ENCODE measurements around the gene FBN3.

FBN3 gene

GRCh38 chr19:8137425-8137824 lies 12.0 kb downstream of the FBN3 start:
- DNase-seq (ENCODE audit: extremely low read depth, low read depth): no peak
- TF ChIP-seq CTCF (IDR thresholded peaks at IDR 0.05; ENCODE audit: low read depth, low read length): no peak

GRCh38 chr19:8135946-8136618 lies 13.3 kb downstream of the FBN3 start:
- TF ChIP-seq CTCF (IDR thresholded peaks at IDR 0.05; ENCODE audit: low read depth, low read length): no peak
- no peak for DNase-seq (ENCODE audit: extremely low read depth, low read depth)

GRCh38 chr19:8132858-8133458 lies 16.4 kb downstream of the FBN3 start:
- no peak for TF ChIP-seq CTCF (IDR thresholded peaks at IDR 0.05; ENCODE audit: low read depth, low read length)
- DNase-seq (ENCODE audit: extremely low read depth, low read depth): no peak

- no peak for TF ChIP-seq CTCF (IDR thresholded peaks at IDR 0.05; ENCODE audit: low read depth, low read length)
- no peak for DNase-seq (ENCODE audit: extremely low read depth, low read depth)
Observed at GRCh38 chr19:8131517-8131916, 17.9 kb downstream of the FBN3 start.

- no peak for DNase-seq (ENCODE audit: extremely low read depth, low read depth)
Observed at GRCh38 chr19:8129061-8129618, 20.3 kb downstream of the FBN3 start.

GRCh38 chr19:8128551-8128950 lies 20.8 kb downstream of the FBN3 start:
- DNase-seq (ENCODE audit: extremely low read depth, low read depth): no peak
- no peak for TF ChIP-seq CTCF (IDR thresholded peaks at IDR 0.05; ENCODE audit: low read depth, low read length)

More at GRCh38 chr19:8129061-8129618, 20.3 kb downstream of the FBN3 start:
- no peak for TF ChIP-seq CTCF (IDR thresholded peaks at IDR 0.05; ENCODE audit: low read depth, low read length)

GRCh38 chr19:8127311-8127710 lies 22.1 kb downstream of the FBN3 start:
- DNase-seq (ENCODE audit: extremely low read depth, low read depth): no peak
- TF ChIP-seq CTCF (IDR thresholded peaks at IDR 0.05; ENCODE audit: low read depth, low read length): no peak

Measured in AG09319 (cell line).